HL-60 (cell line): ENCODE data around the gene EFCAB13.
"Not testable (repeated sequence)": the region's sequence is repeated elsewhere in the genome, so short reads cannot be mapped to it uniquely, and the experiment has no call there.

ENCODE experiments used
- DNase-seq, 2 experiments: peaks; one replicate each; pipeline ENCODE4 v3.0.0-alpha.2; 2010 to 2020; ENCODE audit warnings: low read depth in 1 of 2, low spot score in 1 of 2
- H3K27ac ChIP-seq: fragments of 250-450 bp; sonication (Bioruptor Pico); replicated peaks from 2 replicates; pipeline ENCODE4 v1.5.1; 2020; ENCODE audit warnings: mild to moderate bottlenecking, moderate library complexity
- H3K27me3 ChIP-seq: fragments of 250-450 bp; sonication (Bioruptor Pico); 2 replicates; pipeline ENCODE4 v1.5.1; 2021; ENCODE audit warnings: mild to moderate bottlenecking, moderate library complexity; ENCODE audit not compliant: insufficient read depth, poor library complexity, severe bottlenecking
- H3K4me3 ChIP-seq: replicated peaks from 2 replicates; pipeline ENCODE4 v1.5.1; 2011; ENCODE audit warnings: mild to moderate bottlenecking, control low read depth, low read length; ENCODE audit not compliant: insufficient read depth
- GABPA ChIP-seq: IDR thresholded peaks from 2 replicates; pipeline ENCODE4 v1.6.1; 2012; ENCODE audit warnings: low read depth
- POLR2AphosphoS5 ChIP-seq: IDR thresholded peaks from 2 replicates; pipeline ENCODE4 v1.6.1; 2012; ENCODE audit warnings: low read depth
- REST ChIP-seq: IDR thresholded peaks from 2 replicates; pipeline ENCODE4 v1.6.1; 2012; ENCODE audit warnings: low read depth; ENCODE audit not compliant: insufficient replicate concordance
- SPI1 ChIP-seq: IDR thresholded peaks from 2 replicates; pipeline ENCODE4 v1.6.1; 2012; ENCODE audit warnings: low read depth, mild to moderate bottlenecking, borderline replicate concordance
- TF ChIP-seq, protein P1 (sequence below): IDR thresholded peaks from one replicate; pipeline ENCODE4 v1.5.1; 2011; ENCODE audit warnings: low read length, control low read depth, inconsistent platforms; ENCODE audit not compliant: insufficient read depth

The EFCAB13 gene

DNA sequence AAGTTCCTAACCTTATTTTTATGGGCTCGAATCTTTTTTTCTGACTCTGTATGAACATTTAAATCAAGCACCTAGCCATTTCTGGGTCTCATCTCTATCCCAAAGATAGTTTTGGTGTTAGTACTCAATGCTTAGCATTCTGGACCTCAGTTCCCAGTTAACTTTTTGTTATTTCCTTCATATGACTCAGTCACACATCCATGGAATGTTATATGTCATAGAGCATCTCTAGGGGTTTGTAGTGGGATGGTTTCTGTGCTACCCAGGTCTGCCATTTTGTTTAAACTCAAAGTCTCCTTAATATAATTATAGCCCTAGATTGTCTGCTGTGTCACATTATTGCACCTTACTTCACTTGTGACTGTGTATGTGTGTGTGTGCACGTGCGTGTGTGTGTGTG, 90.1 kb downstream of the EFCAB13 start:
- Histone ChIP-seq H3K27me3 (no peaks in the 10 kb centered on the region), H3K27ac (no peak overlapping the region), H3K4me3 (no peak overlapping the region)
- DNase-seq: no peak
- TF ChIP-seq REST (no peak), GABPA (no peak), SPI1 (no peak), POLR2AphosphoS5 (no peak)
- TF ChIP-seq, protein P1, sequence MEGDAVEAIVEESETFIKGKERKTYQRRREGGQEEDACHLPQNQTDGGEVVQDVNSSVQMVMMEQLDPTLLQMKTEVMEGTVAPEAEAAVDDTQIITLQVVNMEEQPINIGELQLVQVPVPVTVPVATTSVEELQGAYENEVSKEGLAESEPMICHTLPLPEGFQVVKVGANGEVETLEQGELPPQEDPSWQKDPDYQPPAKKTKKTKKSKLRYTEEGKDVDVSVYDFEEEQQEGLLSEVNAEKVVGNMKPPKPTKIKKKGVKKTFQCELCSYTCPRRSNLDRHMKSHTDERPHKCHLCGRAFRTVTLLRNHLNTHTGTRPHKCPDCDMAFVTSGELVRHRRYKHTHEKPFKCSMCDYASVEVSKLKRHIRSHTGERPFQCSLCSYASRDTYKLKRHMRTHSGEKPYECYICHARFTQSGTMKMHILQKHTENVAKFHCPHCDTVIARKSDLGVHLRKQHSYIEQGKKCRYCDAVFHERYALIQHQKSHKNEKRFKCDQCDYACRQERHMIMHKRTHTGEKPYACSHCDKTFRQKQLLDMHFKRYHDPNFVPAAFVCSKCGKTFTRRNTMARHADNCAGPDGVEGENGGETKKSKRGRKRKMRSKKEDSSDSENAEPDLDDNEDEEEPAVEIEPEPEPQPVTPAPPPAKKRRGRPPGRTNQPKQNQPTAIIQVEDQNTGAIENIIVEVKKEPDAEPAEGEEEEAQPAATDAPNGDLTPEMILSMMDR: no peak

DNA sequence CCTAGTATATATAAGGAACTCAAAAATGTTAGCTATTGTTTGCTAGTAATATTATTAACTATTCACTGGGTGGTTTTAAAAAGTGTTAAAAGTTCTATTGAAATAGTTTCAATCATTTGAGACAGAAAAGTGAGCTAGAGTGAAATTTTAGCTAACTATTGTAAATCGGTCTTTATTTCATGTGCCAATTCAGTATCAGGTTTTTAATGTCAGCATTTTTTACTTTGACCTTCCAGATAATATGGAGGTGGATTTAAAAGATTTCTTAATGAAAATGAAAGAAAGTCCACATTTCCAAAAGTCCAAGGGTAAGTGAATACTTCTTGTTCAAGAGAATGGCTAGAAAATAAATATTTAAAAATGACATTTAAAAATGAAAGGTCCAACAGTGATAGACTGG, 90.9 kb downstream of the EFCAB13 start:
- TF ChIP-seq, protein P1: no peak
- TF ChIP-seq GABPA (no peak), POLR2AphosphoS5 (no peak), SPI1 (no peak), REST (no peak)
- no peak overlapping the region for H3K27ac ChIP-seq
- DNase-seq: no peak
- H3K27me3 ChIP-seq: no peaks in the 10 kb centered on the region
- no peak overlapping the region for H3K4me3 ChIP-seq

DNA sequence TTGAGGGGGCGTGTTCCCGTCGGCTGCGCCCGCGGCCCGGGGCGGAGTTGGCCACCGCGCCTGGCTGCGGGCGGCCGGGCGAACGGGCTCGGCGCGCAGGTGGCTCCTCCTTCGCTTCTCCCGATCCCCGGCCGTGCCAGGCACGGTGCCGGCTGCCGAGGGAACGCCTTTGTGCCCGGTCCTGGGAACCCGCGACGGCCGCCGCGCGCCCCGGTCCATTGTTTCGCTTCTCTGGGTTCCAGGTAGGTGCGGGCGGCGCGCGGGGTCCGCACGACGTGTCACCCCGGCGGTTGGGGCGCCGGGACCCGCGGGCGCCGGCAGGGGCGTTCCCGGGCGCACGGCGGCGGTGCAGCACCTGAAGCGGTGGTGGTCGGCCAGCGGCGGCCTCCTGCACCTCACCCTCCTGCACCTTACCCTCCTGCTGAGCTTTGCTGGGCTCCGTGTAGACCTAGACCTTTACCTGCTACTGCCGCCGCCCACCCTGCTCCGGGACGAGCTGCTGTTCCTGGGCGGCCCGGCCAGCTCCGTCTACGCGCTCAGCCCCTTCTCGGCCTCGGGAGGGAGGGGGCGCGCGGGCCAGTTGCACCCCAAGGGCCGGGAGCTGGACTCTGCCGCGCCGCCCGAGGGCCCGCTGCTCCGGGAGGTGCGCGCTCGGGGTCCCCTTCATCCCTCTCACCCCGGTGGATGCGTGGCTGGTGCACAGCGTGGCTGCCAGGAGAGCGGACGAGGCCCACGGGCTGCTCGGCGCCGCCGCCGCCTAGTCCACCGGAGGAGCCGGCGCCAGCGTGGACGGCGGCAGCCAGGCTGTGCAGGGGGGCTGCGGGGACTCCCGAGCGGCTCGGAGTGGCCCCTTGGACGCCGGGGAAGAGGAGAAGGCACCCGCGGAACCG, 99.9 kb downstream of the EFCAB13 start:
- no peak overlapping the region for H3K4me3 ChIP-seq
- no peak overlapping the region for H3K27ac ChIP-seq
- no peak for TF ChIP-seq SPI1
- TF ChIP-seq, protein P1: no peak
- no peak for TF ChIP-seq POLR2AphosphoS5
- TF ChIP-seq GABPA: no peak
- no peak for TF ChIP-seq REST
- DNase-seq: no peak
- no peaks in the 10 kb centered on the region for H3K27me3 ChIP-seq

DNA sequence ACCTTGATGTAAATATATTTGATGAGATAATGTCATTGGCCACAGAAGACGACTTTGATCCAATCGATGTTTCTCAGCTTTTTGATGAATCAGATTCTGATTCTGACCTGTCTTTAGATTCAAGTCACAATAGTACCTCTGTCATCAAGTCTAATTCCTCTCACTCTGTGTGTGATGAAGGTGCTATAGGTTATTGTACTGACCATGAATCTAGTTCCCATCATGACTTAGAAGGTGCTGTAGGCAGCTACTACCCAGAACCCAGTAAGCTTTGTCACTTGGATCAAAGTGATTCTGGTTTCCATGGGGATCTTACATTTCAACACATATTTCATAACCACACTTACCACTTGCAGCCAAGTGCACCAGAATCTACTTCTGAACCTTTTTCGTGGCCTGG, 101.5 kb downstream of the EFCAB13 start:
- not testable (repeated sequence) for H3K27me3 ChIP-seq, H3K4me3 ChIP-seq, DNase-seq, H3K27ac ChIP-seq

DNA sequence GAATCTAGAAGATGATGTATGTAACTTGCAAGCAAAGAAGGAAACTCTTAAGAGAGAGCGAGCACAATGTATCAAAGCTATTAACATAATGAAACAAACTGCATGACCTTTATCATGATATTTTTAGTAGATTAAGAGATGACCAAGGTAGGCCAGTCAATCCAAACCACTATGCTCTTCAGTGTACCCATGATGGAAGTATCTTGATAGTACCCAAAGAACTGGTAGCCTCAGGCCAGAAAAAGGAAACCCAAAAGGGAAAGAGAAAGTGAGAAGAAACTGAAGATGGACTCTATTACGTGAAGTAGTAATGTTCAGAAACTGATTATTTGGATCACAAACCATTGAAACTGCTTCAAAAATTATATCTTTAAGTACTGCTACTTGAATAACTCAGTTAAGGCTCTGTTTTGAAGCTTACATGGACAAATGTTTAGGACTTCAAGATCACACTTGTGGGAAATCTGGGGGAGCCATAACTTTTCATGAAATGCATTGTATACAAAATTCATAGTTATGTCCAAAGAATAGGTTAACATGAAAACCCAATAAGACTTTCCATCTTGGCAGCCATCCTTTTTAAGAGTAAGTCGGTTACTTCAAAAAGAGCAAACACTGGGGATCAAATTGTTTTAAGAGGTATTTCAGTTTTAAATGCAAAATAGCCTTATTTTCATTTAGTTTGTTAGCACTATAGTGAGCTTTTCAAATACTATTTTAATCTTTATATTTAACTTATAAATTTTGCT, 102.3 kb downstream of the EFCAB13 start:
- H3K4me3 ChIP-seq, H3K27me3 ChIP-seq, DNase-seq, H3K27ac ChIP-seq: not testable (repeated sequence)
